OCI-LY3 (cell line): Measurements from ENCODE around the gene RBP4.

Experiments
- H2AFZ ChIP-seq: fragments of 200-600, 300-600 bp; shearing (Covaris generic); 2 replicates; pipeline ENCODE4 v1.6.0; 2014; ENCODE audit warnings: antibody characterized with exemption, low read depth, low read length
- H3K27ac ChIP-seq: fragments of 200-600, 300-600 bp; sonication (generic); 2 replicates; pipeline ENCODE4 v1.5.1; 2014; ENCODE audit warnings: mild to moderate bottlenecking, low read length, moderate library complexity, mixed read lengths
- H3K27me3 ChIP-seq: fragments of 200-600, 300-600 bp; sonication (generic); 2 replicates; pipeline ENCODE4 v1.6.1; 2014; ENCODE audit warnings: low read depth, low read length, mixed read lengths
- H3K36me3 ChIP-seq: fragments of 200-600, 300-600 bp; sonication (generic); replicated peaks from 2 replicates; pipeline ENCODE3; 2014; ENCODE audit warnings: low read depth, low read length, mixed read lengths
- H3K4me1 ChIP-seq: fragments of 300-600, 200-600 bp; sonication (generic); 2 replicates; pipeline ENCODE4 v1.6.1; 2014; ENCODE audit warnings: low read length, mixed read lengths
- H3K4me2 ChIP-seq: fragments of 200-600, 300-600 bp; sonication (generic); 2 replicates; pipeline ENCODE4 v1.6.1; 2014; ENCODE audit warnings: low read length, mixed read lengths
- H3K4me3 ChIP-seq: fragments of 300-600, 200-600 bp; sonication (generic); 2 replicates; pipeline ENCODE4 v1.5.1; 2014; ENCODE audit warnings: antibody characterized with exemption, mild to moderate bottlenecking, low read length, moderate library complexity
- H3K79me2 ChIP-seq: fragments of 300-600, 200-600 bp; shearing (Covaris generic); 2 replicates; pipeline ENCODE4 v1.6.1; 2014; ENCODE audit warnings: mild to moderate bottlenecking, low read length, mixed read lengths
- H3K9ac ChIP-seq: fragments of 300-600, 200-600 bp; shearing (Covaris generic); 2 replicates; pipeline ENCODE4 v1.6.0; 2014; ENCODE audit warnings: mild to moderate bottlenecking, low read length, moderate library complexity
- H3K9me3 ChIP-seq: fragments of 200-600, 300-600 bp; shearing (Covaris generic); 2 replicates; pipeline ENCODE4 v1.6.1; 2014; ENCODE audit warnings: low read length, mixed read lengths; ENCODE audit not compliant: insufficient read depth
- H4K20me1 ChIP-seq: fragments of 200-600, 300-600 bp; sonication (generic); 2 replicates; pipeline ENCODE4 v1.6.1; 2016; ENCODE audit warnings: low read length, mixed read lengths; ENCODE audit not compliant: insufficient read depth
- CTCF ChIP-seq: fragments of 200-600, 300-600 bp; sonication (generic); IDR thresholded peaks from 2 replicates; pipeline ENCODE4 v1.5.1; 2014; ENCODE audit warnings: antibody characterized with exemption, low read length, low read depth
- EZH2phosphoT487 ChIP-seq: fragments of 200-600 bp; shearing (Covaris generic); IDR thresholded peaks from 2 replicates; pipeline ENCODE4 v1.6.1; 2018; ENCODE audit warnings: antibody characterized with exemption, mixed run types, low read depth

The RBP4 gene

DNA sequence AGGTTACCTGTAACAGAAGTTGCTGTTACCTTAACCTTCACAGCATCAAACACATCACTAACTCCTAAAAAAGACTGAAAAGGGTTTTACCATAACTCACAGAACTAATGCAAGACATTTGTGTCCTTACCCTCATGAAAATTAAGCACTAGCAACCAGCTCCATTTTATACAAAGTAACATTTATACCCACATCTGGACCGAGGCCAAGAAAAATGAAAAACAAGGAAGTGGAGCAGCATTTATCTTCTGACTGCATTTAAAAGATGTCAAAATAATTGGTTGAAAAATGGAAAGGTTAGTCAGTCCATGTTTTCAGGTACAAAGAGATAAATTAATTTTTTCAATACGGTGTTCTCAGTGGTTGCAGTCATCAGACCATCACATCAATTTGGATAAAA lies 3.1 kb upstream of the RBP4 start:
- no peaks in the 10 kb centered on the region for H3K79me2 ChIP-seq
- H3K9ac ChIP-seq: no peak overlapping the region
- H4K20me1 ChIP-seq: no peaks in the 10 kb centered on the region
- no peak overlapping the region for H3K27ac ChIP-seq
- H3K36me3 ChIP-seq: no peaks in the 10 kb centered on the region
- TF ChIP-seq CTCF: no peak
- TF ChIP-seq EZH2phosphoT487: no peak
- no peak overlapping the region for H2AFZ ChIP-seq
- H3K4me2 ChIP-seq: no peak overlapping the region
- no peaks in the 10 kb centered on the region for H3K27me3 ChIP-seq
- no peaks in the 10 kb centered on the region for H3K9me3 ChIP-seq
- no peak overlapping the region for H3K4me3 ChIP-seq
- H3K4me1 ChIP-seq: no peaks in the 10 kb centered on the region

GRCh38 chr10:93603023-93603422 lies 2.0 kb upstream of the RBP4 start:
- Histone ChIP-seq H3K79me2 (no peaks in the 10 kb centered on the region), H3K4me2 (no peak overlapping the region), H2AFZ (no peak overlapping the region), H4K20me1 (no peaks in the 10 kb centered on the region), H3K27ac (no peak overlapping the region), H3K27me3 (no peaks in the 10 kb centered on the region), H3K9me3 (no peaks in the 10 kb centered on the region), H3K36me3 (no peaks in the 10 kb centered on the region), H3K4me1 (no peaks in the 10 kb centered on the region), H3K4me3 (no peak overlapping the region), H3K9ac (no peak overlapping the region)
- TF ChIP-seq CTCF: no peak
- TF ChIP-seq EZH2phosphoT487: no peak

GRCh38 chr10:93601774-93602162 lies 733 bp upstream of the RBP4 start:
- Histone ChIP-seq H3K27ac (no peak overlapping the region), H3K9ac (no peak overlapping the region), H3K9me3 (no peaks in the 10 kb centered on the region), H3K4me1 (no peaks in the 10 kb centered on the region), H3K36me3 (no peaks in the 10 kb centered on the region), H4K20me1 (no peaks in the 10 kb centered on the region), H3K79me2 (no peaks in the 10 kb centered on the region), H2AFZ (no peak overlapping the region), H3K27me3 (no peaks in the 10 kb centered on the region), H3K4me2 (no peak overlapping the region), H3K4me3 (no peak overlapping the region)
- TF ChIP-seq EZH2phosphoT487 (no peak), CTCF (no peak)

DNA sequence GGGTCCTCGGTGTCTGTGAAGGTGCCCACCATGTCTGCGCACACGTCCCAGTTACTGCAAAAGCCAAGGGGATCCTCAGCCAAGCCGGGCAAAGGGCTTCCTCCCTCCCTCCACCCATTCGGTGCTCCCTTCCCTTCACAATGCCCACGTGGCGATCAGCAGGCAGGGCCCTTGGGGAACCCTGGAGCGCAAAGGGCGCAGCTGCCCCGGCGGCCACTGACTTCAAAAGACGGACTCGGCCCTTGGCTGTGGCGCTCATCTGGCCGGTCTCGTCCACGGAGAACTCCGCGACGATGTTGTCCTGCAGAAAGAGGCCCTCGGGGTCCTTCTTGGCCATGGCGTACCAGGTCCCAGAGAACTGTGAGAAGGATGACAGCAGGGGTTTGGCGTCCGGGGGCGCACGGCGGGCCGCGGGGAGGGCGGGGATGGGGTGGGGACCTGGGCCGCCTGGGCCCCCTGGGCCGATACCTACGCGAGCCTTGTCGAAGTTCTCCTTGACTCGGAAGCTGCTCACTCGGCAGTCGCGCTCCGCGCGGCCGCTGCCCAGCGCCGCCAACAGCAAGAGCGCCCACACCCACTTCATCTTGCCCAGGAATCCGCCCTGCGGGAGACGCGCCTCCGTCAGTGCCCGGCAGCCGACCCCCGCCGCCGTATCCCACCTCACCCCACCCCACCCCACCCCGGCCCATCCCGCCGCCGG lies 439 bp downstream of the RBP4 start:
- Histone ChIP-seq H3K4me3 (no peak overlapping the region), H3K4me1 (no peaks in the 10 kb centered on the region), H3K36me3 (no peaks in the 10 kb centered on the region), H3K27me3 (no peaks in the 10 kb centered on the region), H3K9me3 (no peaks in the 10 kb centered on the region), H3K4me2 (no peak overlapping the region), H3K27ac (no peak overlapping the region), H2AFZ (no peak overlapping the region), H3K79me2 (no peaks in the 10 kb centered on the region), H4K20me1 (no peaks in the 10 kb centered on the region), H3K9ac (no peak overlapping the region)
- no peak for TF ChIP-seq CTCF
- no peak for TF ChIP-seq EZH2phosphoT487
